Stimulated activated naive B cell treated with anti-CD40 and anti-IgM and Interleukin-4, amounts not matched to agents 10 μg/mL and 1 μg/mL and 100 μg/mL, for 72 hours (primary cell): ENCODE data around the gene TCF7L2.

Experiments used
- ATAC-seq, 2 donors: fragments of 150-1000 bp; cut with Tn5 transposase; replicated peaks; 2 replicates each; pipeline ENCODE4 v1.10.0; 2021; ENCODE audit warnings: moderate library complexity in 1 of 2
- DNase-seq: peaks from one replicate; pipeline ENCODE4 v3.0.0; 2021
- H3K27ac Mint-ChIP-seq: one replicate; pipeline ENCODE4 v1.8.0; 2022; ENCODE audit warnings: mild to moderate bottlenecking, mixed read lengths
- H3K27me3 Mint-ChIP-seq, 2 donors: one replicate each; pipeline ENCODE4 v1.8.0; 2022; ENCODE audit warnings: mixed read lengths in 2 of 2
- H3K36me3 Mint-ChIP-seq, 2 donors: one replicate each; pipeline ENCODE4 v1.8.0; 2022; ENCODE audit warnings: mixed read lengths in 2 of 2, mild to moderate bottlenecking in 1 of 2
- H3K4me1 Mint-ChIP-seq, 2 donors: one replicate each; pipeline ENCODE4 v1.8.0; 2022; ENCODE audit warnings: mixed read lengths in 2 of 2, mild to moderate bottlenecking in 1 of 2
- H3K4me3 Mint-ChIP-seq, 2 donors: one replicate each; pipeline ENCODE4 v1.8.0; 2022; ENCODE audit warnings: mild to moderate bottlenecking in 2 of 2, mixed read lengths in 2 of 2, moderate library complexity in 1 of 2
- H3K9me3 Mint-ChIP-seq, 2 donors: one replicate each; pipeline ENCODE4 v1.8.0; 2022; ENCODE audit warnings: mixed read lengths in 2 of 2, mild to moderate bottlenecking in 1 of 2

The TCF7L2 gene

GRCh38 chr10:113138937-113139585, 189.0 kb downstream of the TCF7L2 start:
- ATAC-seq (no peak), DNase-seq (no peak)
- Mint-ChIP-seq H3K9me3 (no peaks in the 10 kb centered on the region), H3K27me3 (peaks cover 0 to 10% of the 10 kb centered on the region in 2 donors), H3K27ac (no peak overlapping the region), H3K4me1 (peaks cover 0 to 3% of the 10 kb centered on the region in 2 donors), H3K4me3 (no peak overlapping the region), H3K36me3 (no peaks in the 10 kb centered on the region)

GRCh38 chr10:113139699-113140098, 189.7 kb downstream of the TCF7L2 start:
- no peak overlapping the region for H3K27ac Mint-ChIP-seq
- peaks cover 0 to 10% of the 10 kb centered on the region in 2 donors for H3K27me3 Mint-ChIP-seq
- DNase-seq: no peak
- no peaks in the 10 kb centered on the region for H3K9me3 Mint-ChIP-seq
- peaks cover 0 to 3% of the 10 kb centered on the region in 2 donors for H3K4me1 Mint-ChIP-seq
- no peaks in the 10 kb centered on the region for H3K36me3 Mint-ChIP-seq
- no peak overlapping the region for H3K4me3 Mint-ChIP-seq
- no peak for ATAC-seq

- H3K9me3 Mint-ChIP-seq: no peaks in the 10 kb centered on the region
- no peak overlapping the region for H3K27ac Mint-ChIP-seq
- peaks cover 0 to 3% of the 10 kb centered on the region in 2 donors for H3K4me1 Mint-ChIP-seq
- ATAC-seq (no peak), DNase-seq (no peak)
- H3K4me3 Mint-ChIP-seq: no peak overlapping the region
- H3K36me3 Mint-ChIP-seq: no peaks in the 10 kb centered on the region
- H3K27me3 Mint-ChIP-seq: peaks cover 0 to 10% of the 10 kb centered on the region in 2 donors
These were observed 190.3 kb downstream of the TCF7L2 start for GRCh38 chr10:113140143-113141011.

- Mint-ChIP-seq H3K4me1 (peaks cover 0 to 3% of the 10 kb centered on the region in 2 donors), H3K27me3 (peaks cover 0 to 7% of the 10 kb centered on the region in 2 donors), H3K9me3 (no peaks in the 10 kb centered on the region), H3K36me3 (no peaks in the 10 kb centered on the region), H3K27ac (no peak overlapping the region), H3K4me3 (no peak overlapping the region)
- no peak for ATAC-seq
- no peak for DNase-seq
These were observed 192.7 kb downstream of the TCF7L2 start for GRCh38 chr10:113142601-113143362.

- no peak for DNase-seq
- no peak overlapping the region for H3K27ac Mint-ChIP-seq
- no peaks in the 10 kb centered on the region for H3K9me3 Mint-ChIP-seq
- no peak for ATAC-seq
- H3K36me3 Mint-ChIP-seq: no peaks in the 10 kb centered on the region
- no peaks in the 10 kb centered on the region for H3K4me1 Mint-ChIP-seq
- H3K4me3 Mint-ChIP-seq: no peak overlapping the region
- H3K27me3 Mint-ChIP-seq: no peaks in the 10 kb centered on the region
These were observed 194.5 kb downstream of the TCF7L2 start for GRCh38 chr10:113144576-113144975.

- DNase-seq (no peak), ATAC-seq (no peak)
- no peaks in the 10 kb centered on the region for H3K9me3 Mint-ChIP-seq
- no peak overlapping the region for H3K27ac Mint-ChIP-seq
- peaks cover 0 to 3% of the 10 kb centered on the region in 2 donors for H3K36me3 Mint-ChIP-seq
- H3K4me1 Mint-ChIP-seq: no peaks in the 10 kb centered on the region
- no peak overlapping the region for H3K4me3 Mint-ChIP-seq
- H3K27me3 Mint-ChIP-seq: no peaks in the 10 kb centered on the region
These were observed 198.2 kb downstream of the TCF7L2 start for GRCh38 chr10:113148071-113148825.

- Mint-ChIP-seq H3K27ac (no peak overlapping the region), H3K9me3 (no peaks in the 10 kb centered on the region), H3K4me1 (no peaks in the 10 kb centered on the region), H3K36me3 (peaks cover 0 to 4% of the 10 kb centered on the region in 2 donors), H3K27me3 (no peaks in the 10 kb centered on the region), H3K4me3 (no peak overlapping the region)
- ATAC-seq (no peak), DNase-seq (no peak)
These were observed 198.9 kb downstream of the TCF7L2 start for GRCh38 chr10:113148901-113149300.

- no peaks in the 10 kb centered on the region for H3K9me3 Mint-ChIP-seq
- H3K4me3 Mint-ChIP-seq: no peak overlapping the region
- H3K36me3 Mint-ChIP-seq: peaks cover 0 to 4% of the 10 kb centered on the region in 2 donors
- H3K27me3 Mint-ChIP-seq: no peaks in the 10 kb centered on the region
- no peak overlapping the region for H3K27ac Mint-ChIP-seq
- no peak for ATAC-seq
- DNase-seq: no peak
- no peaks in the 10 kb centered on the region for H3K4me1 Mint-ChIP-seq
These were observed 199.6 kb downstream of the TCF7L2 start for GRCh38 chr10:113149626-113150025.

- Mint-ChIP-seq H3K9me3 (no peaks in the 10 kb centered on the region), H3K4me1 (no peaks in the 10 kb centered on the region), H3K27ac (no peak overlapping the region), H3K4me3 (no peak overlapping the region), H3K36me3 (peaks cover 0 to 4% of the 10 kb centered on the region in 2 donors), H3K27me3 (no peaks in the 10 kb centered on the region)
- no peak for DNase-seq
- ATAC-seq: no peak
These were observed 201.2 kb downstream of the TCF7L2 start for GRCh38 chr10:113151190-113151666.

- Mint-ChIP-seq H3K4me3 (no peak overlapping the region), H3K9me3 (no peaks in the 10 kb centered on the region), H3K27me3 (no peaks in the 10 kb centered on the region), H3K27ac (no peak overlapping the region), H3K4me1 (no peaks in the 10 kb centered on the region), H3K36me3 (peaks cover 0 to 4% of the 10 kb centered on the region in 2 donors)
- ATAC-seq: no peak
- DNase-seq: no peak
These were observed 203.6 kb downstream of the TCF7L2 start for GRCh38 chr10:113153493-113154102.

- no peak overlapping the region for H3K4me3 Mint-ChIP-seq
- H3K27ac Mint-ChIP-seq: no peak overlapping the region
- H3K9me3 Mint-ChIP-seq: no peaks in the 10 kb centered on the region
- H3K27me3 Mint-ChIP-seq: no peaks in the 10 kb centered on the region
- ATAC-seq (no peak), DNase-seq (no peak)
- H3K4me1 Mint-ChIP-seq: no peaks in the 10 kb centered on the region
- H3K36me3 Mint-ChIP-seq: peaks cover 0 to 4% of the 10 kb centered on the region in 2 donors
These were observed 207.4 kb downstream of the TCF7L2 start for GRCh38 chr10:113157441-113157840.

GRCh38 chr10:113158183-113158582, 208.1 kb downstream of the TCF7L2 start:
- no peaks in the 10 kb centered on the region for H3K27me3 Mint-ChIP-seq
- H3K4me3 Mint-ChIP-seq: no peak overlapping the region
- no peaks in the 10 kb centered on the region for H3K4me1 Mint-ChIP-seq
- ATAC-seq (no peak), DNase-seq (no peak)
- H3K36me3 Mint-ChIP-seq: peaks cover 0 to 1% of the 10 kb centered on the region in 2 donors
- H3K9me3 Mint-ChIP-seq: no peaks in the 10 kb centered on the region
- H3K27ac Mint-ChIP-seq: no peak overlapping the region

GRCh38 chr10:113159563-113159962, 209.5 kb downstream of the TCF7L2 start:
- H3K9me3 Mint-ChIP-seq: no peaks in the 10 kb centered on the region
- H3K36me3 Mint-ChIP-seq: no peaks in the 10 kb centered on the region
- no peak overlapping the region for H3K27ac Mint-ChIP-seq
- DNase-seq (no peak), ATAC-seq (no peak)
- no peak overlapping the region for H3K4me3 Mint-ChIP-seq
- no peaks in the 10 kb centered on the region for H3K4me1 Mint-ChIP-seq
- H3K27me3 Mint-ChIP-seq: no peaks in the 10 kb centered on the region
